Measurements from ENCODE around the gene POLG2. TPM values are rescaled to one million over a fixed set of nuclear protein-coding genes. Genes with fewer than 3 reads are reported as not detected.
A peak's percentile ranks its signal among the peaks of the same experiment; 100 is the strongest.

POLG2 gene
- total RNA-seq, 1 experiment from 2014 or later = 42.3 TPM

GRCh38 chr17:64515829-64516228 lies 19.0 kb upstream of the POLG2 start:
- Histone ChIP-seq H3K27me3 (ENCODE audit: control insufficient read depth, insufficient read depth, low read length) (no peaks in the 10 kb centered on the region), H3K4me3 (ENCODE audit: insufficient read depth, low read depth, low read length) (no peak overlapping the region), H3K36me3 (replicated peaks; ENCODE audit: control insufficient read depth, insufficient read depth, low read length) (peaks cover 26% of the 10 kb centered on the region)
- DNase-seq = no peak

- Histone ChIP-seq H3K4me3 (ENCODE audit: insufficient read depth, low read depth, low read length) (no peak overlapping the region), H3K27me3 (ENCODE audit: control insufficient read depth, insufficient read depth, low read length) (no peaks in the 10 kb centered on the region), H3K36me3 (replicated peaks; ENCODE audit: control insufficient read depth, insufficient read depth, low read length) (peaks cover 26% of the 10 kb centered on the region)
- no peak for DNase-seq
Measured at GRCh38 chr17:64515419-64515818, 18.6 kb upstream of the POLG2 start.

DNA sequence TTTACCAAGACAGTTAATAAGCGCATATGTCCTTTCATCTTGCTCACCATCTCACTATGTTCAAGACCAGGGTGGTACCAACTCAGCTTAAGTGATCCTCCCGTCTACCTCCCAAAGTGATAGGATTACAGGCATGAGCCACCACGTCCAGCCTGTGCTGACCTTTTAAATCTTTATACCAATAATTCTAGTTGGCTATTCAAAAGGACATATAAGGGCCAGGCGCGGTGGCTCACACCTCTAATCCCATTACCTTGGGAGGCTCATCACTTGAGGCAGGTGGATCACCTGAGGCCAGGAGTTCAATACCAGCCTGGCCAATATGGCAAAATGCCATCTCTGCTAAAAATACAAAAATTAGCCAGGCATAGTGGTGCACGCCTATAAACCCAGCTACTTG lies 12.3 kb upstream of the POLG2 start:
- H3K36me3 ChIP-seq (replicated peaks; ENCODE audit: control insufficient read depth, insufficient read depth, low read length) = peaks cover 20% of the 10 kb centered on the region
- no peaks in the 10 kb centered on the region for H3K27me3 ChIP-seq (ENCODE audit: control insufficient read depth, insufficient read depth, low read length)
- no peak overlapping the region for H3K4me3 ChIP-seq (ENCODE audit: insufficient read depth, low read depth, low read length)
- no peak for DNase-seq

- Histone ChIP-seq H3K4me3 (ENCODE audit: insufficient read depth, low read depth, low read length) (no peak overlapping the region; the same call in 1 of the 2 replicates), H3K36me3 (replicated peaks; ENCODE audit: control insufficient read depth, insufficient read depth, low read length) (peaks cover 23% of the 10 kb centered on the region), H3K27me3 (ENCODE audit: control insufficient read depth, insufficient read depth, low read length) (no peaks in the 10 kb centered on the region)
- no peak for DNase-seq
Measured at GRCh38 chr17:64508683-64509082, 11.8 kb upstream of the POLG2 start.

DNA sequence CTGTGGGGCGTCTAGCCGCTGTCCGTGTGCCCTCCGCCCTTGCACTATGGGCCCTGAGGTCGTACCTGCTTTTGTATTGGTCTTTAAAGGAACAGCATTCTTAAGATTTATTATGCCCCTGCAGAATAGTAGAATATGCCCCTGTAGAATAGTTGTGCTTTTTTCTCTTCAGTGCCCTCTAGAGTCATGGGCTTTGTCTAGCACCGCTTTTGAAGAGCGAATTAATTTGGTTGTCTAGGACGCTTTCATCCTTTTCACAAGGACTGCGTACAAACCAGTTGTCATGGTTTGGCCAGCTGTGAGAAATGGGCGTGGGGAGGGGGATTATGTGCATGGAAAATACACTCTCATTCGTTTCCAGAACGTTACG lies 10.5 kb upstream of the POLG2 start:
- DNase-seq = peak; percentile 51
- Histone ChIP-seq H3K36me3 (replicated peaks; ENCODE audit: control insufficient read depth, insufficient read depth, low read length) (peaks cover 30% of the 10 kb centered on the region), H3K27me3 (ENCODE audit: control insufficient read depth, insufficient read depth, low read length) (no peaks in the 10 kb centered on the region), H3K4me3 (ENCODE audit: insufficient read depth, low read depth, low read length) (peak overlapping the region; percentile 97)

DNA sequence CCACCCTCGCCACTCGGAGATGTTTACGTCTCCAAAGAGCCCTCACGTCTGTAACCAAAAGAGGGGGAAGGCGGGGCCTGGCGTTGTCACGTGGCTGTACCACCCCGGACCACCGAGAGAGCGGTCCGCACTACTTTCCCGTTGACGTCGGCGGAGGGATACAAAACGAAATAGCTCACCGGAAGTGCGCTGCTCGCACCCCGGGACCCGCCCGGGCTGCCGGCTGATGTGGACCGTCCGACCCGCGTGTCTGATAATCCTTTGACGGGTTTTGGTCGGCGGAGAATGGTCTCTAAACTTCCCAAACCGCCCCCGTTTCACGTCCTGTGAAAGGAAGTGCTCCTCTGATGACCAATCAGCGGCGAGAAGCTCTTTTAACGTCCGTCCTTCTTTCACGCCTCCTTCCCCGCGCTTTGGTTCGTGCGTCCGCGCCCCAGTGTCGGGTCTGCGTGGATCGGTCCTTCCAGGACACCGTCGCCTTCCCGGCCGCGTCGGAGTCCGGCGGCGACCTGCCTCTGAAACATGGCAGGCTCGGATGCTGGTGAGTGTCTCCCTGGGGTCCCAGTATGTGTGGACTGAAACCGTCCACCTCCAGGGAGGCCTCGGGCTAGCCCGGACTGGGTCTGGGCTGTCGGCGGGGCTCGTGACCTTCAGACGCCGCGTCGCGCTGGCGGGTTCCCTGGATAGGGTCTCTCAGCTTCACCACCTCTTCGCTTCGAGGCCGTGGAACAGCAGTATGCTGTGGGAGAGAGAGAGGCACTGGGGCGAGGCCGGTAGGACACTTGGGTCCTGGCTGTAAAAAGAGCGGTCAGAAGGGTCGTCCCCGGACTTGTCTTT lies 9.9 kb upstream of the POLG2 start, which contains the start of gene CEP95:
CEP95 (plus strand) TSS at position 402 of the 837 bp plus-strand sequence; CDS start at position 523, 121 bp downstream.
- peak within 1 kb of the TSS; percentile 97 for H3K4me3 ChIP-seq (ENCODE audit: insufficient read depth, low read depth, low read length)
- H3K36me3 ChIP-seq (replicated peaks; ENCODE audit: control insufficient read depth, insufficient read depth, low read length) = peaks cover 32% of the 10 kb centered on the region
- peak; percentile 94 for DNase-seq
- H3K27me3 ChIP-seq (ENCODE audit: control insufficient read depth, insufficient read depth, low read length) = no peaks in the 10 kb centered on the region

GRCh38 chr17:64506201-64506575 lies 9.3 kb upstream of the POLG2 start, which contains the start of gene DDX5:
DDX5 (minus strand) TSS chr17:64506289; CDS start chr17:64506119, 170 bp downstream.
- Histone ChIP-seq H3K27me3 (ENCODE audit: control insufficient read depth, insufficient read depth, low read length) (no peaks in the 10 kb centered on the region), H3K36me3 (replicated peaks; ENCODE audit: control insufficient read depth, insufficient read depth, low read length) (peaks cover 38% of the 10 kb centered on the region), H3K4me3 (ENCODE audit: insufficient read depth, low read depth, low read length) (peak within 1 kb of the TSS; percentile 97)
- peak; percentile 95 for DNase-seq

DNA sequence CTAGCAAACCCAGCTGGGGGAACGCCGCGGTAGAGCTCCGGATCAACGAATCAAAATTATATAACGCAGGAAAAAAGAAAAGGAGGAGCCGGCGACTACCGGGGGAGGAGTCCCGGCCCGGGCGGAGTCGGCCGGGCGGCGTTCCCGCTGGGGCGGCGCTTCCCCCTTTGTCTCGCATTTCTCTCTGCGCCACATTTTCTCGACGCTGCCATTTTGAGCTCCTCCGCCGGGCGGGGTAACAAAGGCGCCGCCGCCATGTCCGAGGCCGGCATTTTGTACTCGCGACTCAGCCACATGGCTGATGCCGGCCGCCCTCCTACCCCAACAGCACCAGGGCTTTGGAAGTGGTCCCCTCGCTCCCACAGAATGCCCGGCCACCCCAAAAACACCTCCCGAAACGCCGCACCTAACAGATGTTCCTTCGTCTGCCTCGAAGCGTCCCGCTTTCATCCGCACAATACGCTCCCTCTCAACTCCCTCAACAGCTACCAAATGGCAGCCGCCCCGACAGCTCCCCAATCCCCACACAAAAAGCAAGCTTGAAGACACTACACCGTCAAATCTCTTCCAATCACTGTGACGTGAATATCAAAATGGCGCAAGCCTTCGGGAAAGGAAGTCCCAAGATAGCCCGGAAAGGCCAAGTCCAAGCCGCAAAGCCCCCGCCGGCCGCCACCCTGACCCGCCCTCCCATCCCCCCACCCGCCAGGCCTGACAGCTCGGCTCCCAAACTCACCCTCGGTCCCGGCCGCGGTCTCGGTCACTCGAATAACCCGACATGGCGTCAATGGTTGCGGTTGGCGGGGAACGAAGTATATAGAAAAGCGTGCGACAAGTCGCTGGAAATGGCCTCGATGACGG lies 8.7 kb upstream of the POLG2 start:
- DNase-seq = peak; percentile 80
- no peaks in the 10 kb centered on the region for H3K27me3 ChIP-seq (ENCODE audit: control insufficient read depth, insufficient read depth, low read length)
- peak overlapping the region; percentile 97 for H3K4me3 ChIP-seq (ENCODE audit: insufficient read depth, low read depth, low read length)
- H3K36me3 ChIP-seq (replicated peaks; ENCODE audit: control insufficient read depth, insufficient read depth, low read length) = peaks cover 44% of the 10 kb centered on the region

- Histone ChIP-seq H3K27me3 (ENCODE audit: control insufficient read depth, insufficient read depth, low read length) (no peaks in the 10 kb centered on the region), H3K36me3 (replicated peaks; ENCODE audit: control insufficient read depth, insufficient read depth, low read length) (peaks cover 47% of the 10 kb centered on the region), H3K4me3 (ENCODE audit: insufficient read depth, low read depth, low read length) (peak overlapping the region; percentile 97)
- DNase-seq = no peak
Measured at GRCh38 chr17:64504769-64505339, 8.0 kb upstream of the POLG2 start.

DNA sequence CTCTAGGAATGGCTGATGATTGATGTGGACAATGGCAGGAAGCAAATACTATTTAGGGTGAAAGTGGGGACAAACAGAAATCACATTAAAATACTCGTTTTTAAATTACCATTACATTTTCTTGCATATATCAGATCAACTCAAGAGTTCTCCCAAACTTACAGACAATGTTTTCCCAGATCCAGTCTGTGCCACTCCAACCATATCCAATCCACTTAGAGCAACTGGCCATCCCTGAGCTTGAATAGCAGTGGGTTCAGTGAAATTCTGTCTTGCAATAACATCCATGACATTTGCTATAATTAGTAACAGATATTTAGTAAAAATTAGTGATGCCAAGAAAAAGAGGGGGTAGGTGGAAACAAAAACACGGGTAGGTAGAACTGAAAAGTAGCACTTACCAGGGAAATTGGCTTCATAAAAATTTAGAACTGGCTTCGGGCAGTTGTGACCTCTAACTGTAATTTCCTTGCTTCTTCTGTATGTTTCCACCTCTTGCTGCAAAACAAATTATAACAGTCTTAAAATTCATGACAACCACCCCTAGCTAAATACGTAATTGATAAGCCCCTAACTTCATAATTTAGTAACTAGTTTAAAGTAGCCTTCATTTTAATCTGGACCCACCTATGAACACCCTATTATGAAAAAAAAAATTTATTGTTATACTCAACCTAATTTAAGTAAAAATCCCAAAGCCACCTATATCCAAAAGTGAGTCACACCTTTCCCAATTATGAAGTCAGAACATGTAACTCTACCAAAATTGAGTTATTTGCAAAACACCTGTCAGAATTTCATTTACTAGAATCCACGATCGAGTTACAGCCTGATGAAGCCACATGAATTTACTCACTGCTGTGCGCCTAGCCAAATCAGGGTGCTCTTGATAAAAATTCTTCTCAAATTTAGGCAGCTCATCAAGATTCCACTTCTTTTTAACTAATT lies 7.2 kb upstream of the POLG2 start:
- DNase-seq = no peak
- Histone ChIP-seq H3K36me3 (replicated peaks; ENCODE audit: control insufficient read depth, insufficient read depth, low read length) (peaks cover 47% of the 10 kb centered on the region), H3K27me3 (ENCODE audit: control insufficient read depth, insufficient read depth, low read length) (no peaks in the 10 kb centered on the region), H3K4me3 (ENCODE audit: insufficient read depth, low read depth, low read length) (peak overlapping the region; percentile 97)

DNA sequence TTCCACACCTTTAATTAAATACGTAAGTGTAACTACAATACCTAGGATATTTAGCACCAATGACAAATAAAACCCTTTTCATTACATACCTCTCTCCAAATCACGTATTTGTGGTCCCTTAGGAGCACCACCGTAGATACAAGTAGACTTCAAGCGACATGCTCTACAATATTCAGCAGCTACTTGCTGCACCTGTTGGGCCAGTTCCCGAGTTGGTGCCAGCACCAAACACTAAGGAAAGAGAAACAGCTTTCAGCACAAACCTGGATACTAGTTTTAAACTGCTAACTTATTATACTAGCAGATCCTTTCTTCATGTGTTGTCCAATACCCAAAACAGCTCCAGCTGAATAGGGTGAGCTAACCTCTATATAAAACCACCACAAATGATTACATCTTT lies 6.5 kb upstream of the POLG2 start:
- no peak overlapping the region for H3K4me3 ChIP-seq (ENCODE audit: insufficient read depth, low read depth, low read length)
- peaks cover 45% of the 10 kb centered on the region for H3K36me3 ChIP-seq (replicated peaks; ENCODE audit: control insufficient read depth, insufficient read depth, low read length)
- H3K27me3 ChIP-seq (ENCODE audit: control insufficient read depth, insufficient read depth, low read length) = no peaks in the 10 kb centered on the region
- DNase-seq = no peak

DNA sequence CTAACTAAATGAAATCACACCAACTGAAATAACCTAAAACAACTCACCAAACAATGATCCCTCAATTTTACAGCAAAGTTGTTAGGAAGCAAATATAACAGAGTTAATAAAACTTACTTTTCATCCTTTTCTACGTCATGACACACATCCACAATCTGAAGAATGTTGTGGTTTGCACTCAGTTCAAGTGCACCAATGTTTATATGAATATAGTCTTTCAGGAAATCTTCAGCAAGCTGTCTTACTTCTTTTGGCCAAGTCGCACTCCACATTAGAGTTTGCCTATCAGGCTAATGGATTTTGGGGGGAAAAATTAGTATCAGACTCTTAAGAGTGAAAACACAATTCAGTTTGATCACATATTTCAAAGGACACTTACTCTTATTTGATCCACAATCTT lies 6.0 kb upstream of the POLG2 start:
- no peak for DNase-seq
- Histone ChIP-seq H3K4me3 (ENCODE audit: insufficient read depth, low read depth, low read length) (no peak overlapping the region), H3K27me3 (ENCODE audit: control insufficient read depth, insufficient read depth, low read length) (no peaks in the 10 kb centered on the region), H3K36me3 (replicated peaks; ENCODE audit: control insufficient read depth, insufficient read depth, low read length) (peaks cover 45% of the 10 kb centered on the region)

- no peak overlapping the region for H3K4me3 ChIP-seq (ENCODE audit: insufficient read depth, low read depth, low read length)
- DNase-seq = no peak
- H3K27me3 ChIP-seq (ENCODE audit: control insufficient read depth, insufficient read depth, low read length) = no peaks in the 10 kb centered on the region
- H3K36me3 ChIP-seq (replicated peaks; ENCODE audit: control insufficient read depth, insufficient read depth, low read length) = peaks cover 45% of the 10 kb centered on the region
Measured at GRCh38 chr17:64502021-64502420, 5.2 kb upstream of the POLG2 start.

All from H7 (cell line).